ENCODE measurements around the gene ANKRD13B. TPM values are rescaled to one million over a fixed set of nuclear protein-coding genes. Genes with fewer than 3 reads are reported as not detected.

Gene ANKRD13B
- total RNA-seq, 1 experiment from 2014 or later = 11.1 TPM

Other genes starting within 250 kb of the ANKRD13B start
- gene TAOK1, start 202.8 kb upstream of the ANKRD13B start, total RNA-seq (2014; rRNA removed; shearing (Covaris generic)) = 27.4 and 51.0 TPM in 2 replicates
- gene ABHD15, start 26.1 kb upstream of the ANKRD13B start, total RNA-seq (2014; rRNA removed; shearing (Covaris generic)) = 1.7 TPM in 2 replicates
- 42.9 and 45.8 TPM in 2 replicates for gene TP53I13, start 24.4 kb upstream of the ANKRD13B start, total RNA-seq (2014; rRNA removed; shearing (Covaris generic))
- gene GIT1, start 3.5 kb upstream of the ANKRD13B start, total RNA-seq (2014; rRNA removed; shearing (Covaris generic)) = 40.3 and 46.1 TPM in 2 replicates
- gene CORO6, start 29.8 kb downstream of the ANKRD13B start, total RNA-seq (2014; rRNA removed; shearing (Covaris generic)) = 3.9 and 6.9 TPM in 2 replicates

Measured in H7 (cell line).